ENCODE measurements around the gene NFE2L3.
"Not testable (repeated sequence)": the region's sequence is repeated elsewhere in the genome, so short reads cannot be mapped to it uniquely, and the experiment has no call there.

The NFE2L3 gene

DNA sequence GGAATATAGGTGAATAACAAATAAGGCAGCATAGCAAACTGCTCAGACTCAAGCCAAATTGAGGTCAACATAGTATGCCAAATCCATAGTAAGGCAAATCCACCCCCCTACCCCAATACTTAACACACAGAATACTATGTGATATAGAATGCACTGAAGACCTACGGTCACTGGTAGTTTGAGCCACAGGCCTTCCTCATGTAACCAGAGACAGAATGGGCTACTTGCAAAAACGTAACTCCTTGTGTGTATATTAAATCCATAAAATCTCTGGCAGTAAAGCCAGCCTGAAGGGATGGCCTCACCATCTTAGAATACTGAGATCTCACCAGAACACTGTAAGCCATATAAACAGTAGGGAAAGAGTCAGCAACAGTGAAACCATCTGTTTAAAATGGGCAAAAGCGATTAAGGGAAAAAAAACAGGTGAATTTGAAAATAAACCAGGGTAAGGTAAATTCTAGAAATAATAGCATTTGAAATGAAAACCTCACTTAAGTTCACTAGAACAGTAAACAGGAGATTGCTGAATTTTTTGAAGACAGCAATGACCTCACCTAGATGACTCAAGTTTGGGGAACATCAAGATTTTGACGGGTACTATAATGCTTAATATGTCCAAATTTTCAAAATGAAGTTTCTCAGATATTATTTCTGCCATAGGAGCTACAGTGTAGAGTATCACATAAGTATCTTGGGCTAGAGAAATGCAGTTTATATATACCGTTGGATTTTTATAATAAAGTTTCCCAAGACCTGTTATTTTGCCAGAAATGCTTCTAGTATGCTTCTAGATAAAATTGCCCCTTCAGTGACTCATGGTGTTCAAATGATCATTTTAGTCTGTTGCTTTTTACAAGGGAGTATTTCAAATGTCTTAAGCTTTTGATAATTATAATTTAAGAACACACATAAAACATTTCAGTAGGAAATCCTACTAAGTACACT is 34.6 kb downstream of the NFE2L3 start:
- no peak for DNase-seq (ENCODE audit: low read depth)

GRCh38 chr7:26187380-26188205 is 35.6 kb downstream of the NFE2L3 start:
- no peak for DNase-seq (ENCODE audit: low read depth)

DNA sequence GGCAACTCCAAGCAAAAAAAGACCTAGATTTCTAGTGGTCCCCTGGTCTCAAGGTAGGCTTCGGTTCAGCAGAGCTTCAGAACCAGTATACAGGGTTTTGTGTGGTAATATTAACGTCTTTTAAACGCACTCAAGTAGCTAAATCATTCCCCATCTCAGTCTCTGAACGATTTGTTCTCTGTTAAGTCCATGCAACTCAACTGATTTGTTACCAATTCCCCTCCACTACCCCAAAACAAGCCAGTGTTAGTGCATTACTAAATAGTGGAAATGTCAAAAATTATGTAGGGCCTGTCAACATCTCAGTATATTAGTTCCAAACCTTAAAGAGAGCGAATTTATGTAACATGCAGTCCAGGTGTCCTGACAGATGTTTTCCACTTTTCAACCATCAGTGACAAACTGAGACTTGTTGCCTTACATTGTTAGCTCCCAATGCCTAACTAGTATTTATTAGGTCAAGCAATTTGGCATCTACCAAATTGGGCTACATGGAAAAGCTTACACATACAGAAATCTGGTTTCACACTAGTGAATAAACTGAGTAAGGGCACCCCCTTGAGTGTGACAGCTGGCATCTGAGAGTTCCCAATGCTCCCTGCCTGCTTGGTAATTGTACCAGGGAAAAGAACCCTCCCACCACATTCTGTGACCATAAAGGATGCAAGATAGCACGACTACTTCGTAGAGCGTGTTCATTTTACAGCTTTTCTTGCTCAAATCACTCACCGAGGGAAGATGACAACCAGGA is 36.4 kb downstream of the NFE2L3 start:
- DNase-seq (ENCODE audit: low read depth): no peak

- DNase-seq (ENCODE audit: low read depth): no peak
Measured at GRCh38 chr7:26188957-26189541, 37.1 kb downstream of the NFE2L3 start.

GRCh38 chr7:26189697-26190096 is 37.7 kb downstream of the NFE2L3 start:
- DNase-seq (ENCODE audit: low read depth): no peak

- no peak for DNase-seq (ENCODE audit: low read depth)
Measured at GRCh38 chr7:26190417-26190869, 38.4 kb downstream of the NFE2L3 start.

DNA sequence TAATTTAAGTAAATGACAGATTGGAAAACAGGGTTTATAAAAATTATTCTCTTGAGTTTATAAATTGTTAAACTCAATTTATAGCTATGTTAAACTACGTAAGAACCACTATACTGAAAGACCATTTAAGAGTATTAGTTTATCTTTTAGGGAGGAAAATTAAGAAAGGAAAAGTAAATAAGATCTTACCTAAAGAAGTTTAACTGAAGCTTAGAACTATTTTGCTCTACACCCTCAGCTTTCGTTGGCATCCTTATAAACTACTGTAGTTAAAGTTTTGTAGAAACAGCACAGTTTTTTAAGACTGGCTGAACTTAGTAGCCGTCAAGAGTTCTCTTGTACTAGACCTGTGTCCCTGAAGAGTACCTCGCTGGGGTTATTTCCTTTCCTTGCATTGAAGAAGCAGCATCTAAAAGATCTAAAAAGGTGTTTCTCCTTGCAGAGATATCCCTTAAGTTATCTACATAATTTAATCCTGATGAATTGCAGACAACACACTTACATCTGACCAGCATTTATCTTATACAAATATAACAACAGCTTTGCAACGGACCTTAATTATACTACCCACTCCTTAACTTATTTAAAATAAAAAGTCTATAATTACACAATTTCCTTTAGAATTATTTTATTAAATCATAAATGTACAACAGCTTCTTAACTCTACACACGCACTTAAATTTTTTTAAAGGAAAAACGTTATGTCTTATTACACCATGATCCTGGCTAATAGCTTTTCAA is 39.4 kb downstream of the NFE2L3 start:
- no peak for DNase-seq (ENCODE audit: low read depth)

DNA sequence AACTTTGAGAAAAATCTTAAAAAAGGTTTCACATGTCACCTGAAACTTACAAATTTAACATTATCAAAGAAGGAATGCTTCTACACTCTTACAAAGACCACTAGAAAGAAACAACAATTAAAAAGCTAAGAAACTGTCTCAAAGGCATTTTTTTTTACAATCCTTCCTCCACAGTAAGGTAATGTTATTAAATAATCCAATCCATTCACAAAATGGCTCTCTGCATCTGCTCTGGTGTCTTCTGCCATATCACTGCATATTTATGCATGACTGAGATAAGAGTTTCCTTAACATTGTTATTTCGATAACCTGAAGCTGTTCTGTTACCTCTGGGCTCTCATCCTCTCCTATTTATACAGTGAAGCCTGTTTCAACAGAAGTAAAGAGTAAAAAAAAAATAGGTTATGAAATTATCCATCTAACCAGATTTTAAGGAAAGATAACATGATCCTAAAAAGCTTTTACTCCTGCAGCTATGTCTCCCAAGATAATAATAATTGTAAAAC is 40.0 kb downstream of the NFE2L3 start:
- DNase-seq (ENCODE audit: low read depth): no peak

DNA sequence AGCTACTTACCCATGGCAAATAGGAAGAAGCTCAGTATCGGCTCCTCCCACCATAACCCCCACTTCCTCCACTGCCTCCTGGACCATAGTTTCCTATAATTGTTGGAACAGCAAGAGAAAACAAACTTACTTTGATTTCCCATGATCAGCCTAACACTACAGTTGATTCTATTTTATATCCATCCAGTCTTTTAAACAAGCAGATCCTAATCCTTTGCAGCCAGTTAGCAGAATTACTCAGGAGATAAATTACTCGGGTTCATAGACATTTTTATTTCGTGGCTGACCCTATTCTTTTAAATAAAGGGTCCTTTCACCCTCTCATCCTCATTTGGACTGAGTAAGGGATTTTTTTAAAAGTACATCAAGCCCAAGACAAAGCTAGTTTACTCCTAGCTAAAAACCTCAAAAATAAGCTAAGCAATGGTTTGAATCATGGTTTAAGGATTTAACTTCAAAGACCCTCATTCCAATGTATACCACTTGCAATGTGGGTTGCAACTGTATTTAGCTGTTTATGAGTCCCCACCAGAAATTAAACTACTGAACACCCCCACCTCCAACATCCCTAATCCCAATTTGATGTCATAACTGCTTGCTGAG is 40.6 kb downstream of the NFE2L3 start:
- DNase-seq (ENCODE audit: low read depth): no peak

GRCh38 chr7:26193432-26194207 is 41.6 kb downstream of the NFE2L3 start:
- no peak for DNase-seq (ENCODE audit: low read depth)

DNA sequence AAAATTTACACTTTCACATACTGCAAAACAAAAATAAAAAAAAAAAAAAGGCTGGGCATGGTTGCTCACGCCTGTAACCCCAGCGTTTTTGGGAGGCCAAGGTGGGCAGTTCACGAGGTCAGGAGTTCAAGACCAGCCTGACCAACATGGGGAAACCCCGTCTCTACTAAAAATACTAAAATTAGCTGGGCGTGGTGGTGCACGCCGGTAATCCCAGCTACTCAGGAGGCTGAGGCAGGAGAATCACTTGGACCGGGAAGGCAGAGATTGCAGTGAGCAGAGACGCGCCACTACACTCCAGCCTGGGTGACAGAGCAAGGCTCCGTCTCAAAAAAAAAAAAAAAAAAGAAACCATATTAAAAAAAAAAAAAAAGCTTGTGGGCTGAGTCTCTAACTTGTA is 42.8 kb downstream of the NFE2L3 start:
- not testable (repeated sequence) for DNase-seq (ENCODE audit: low read depth)

DNA sequence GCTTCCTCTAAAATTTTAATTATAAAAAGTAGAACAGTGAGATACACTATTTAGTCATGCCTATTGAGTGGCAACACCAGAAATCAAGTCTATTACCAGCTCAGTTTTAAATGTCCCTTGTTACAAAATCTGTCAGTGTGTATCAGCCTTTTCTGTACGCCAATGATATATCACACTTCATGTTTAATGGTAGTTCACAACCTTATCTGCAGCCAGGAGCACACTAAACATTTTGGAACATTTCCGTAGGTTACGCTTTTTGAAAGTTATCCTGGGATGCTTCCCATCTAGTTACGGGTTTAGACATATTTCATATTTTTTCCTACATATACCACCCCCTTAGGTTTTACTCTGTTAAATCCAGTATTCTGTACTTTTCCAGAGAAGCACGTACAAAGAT is 43.2 kb downstream of the NFE2L3 start:
- DNase-seq (ENCODE audit: low read depth): no peak

- no peak for DNase-seq (ENCODE audit: low read depth)
Measured at GRCh38 chr7:26195867-26196657, 44.1 kb downstream of the NFE2L3 start.

DNA sequence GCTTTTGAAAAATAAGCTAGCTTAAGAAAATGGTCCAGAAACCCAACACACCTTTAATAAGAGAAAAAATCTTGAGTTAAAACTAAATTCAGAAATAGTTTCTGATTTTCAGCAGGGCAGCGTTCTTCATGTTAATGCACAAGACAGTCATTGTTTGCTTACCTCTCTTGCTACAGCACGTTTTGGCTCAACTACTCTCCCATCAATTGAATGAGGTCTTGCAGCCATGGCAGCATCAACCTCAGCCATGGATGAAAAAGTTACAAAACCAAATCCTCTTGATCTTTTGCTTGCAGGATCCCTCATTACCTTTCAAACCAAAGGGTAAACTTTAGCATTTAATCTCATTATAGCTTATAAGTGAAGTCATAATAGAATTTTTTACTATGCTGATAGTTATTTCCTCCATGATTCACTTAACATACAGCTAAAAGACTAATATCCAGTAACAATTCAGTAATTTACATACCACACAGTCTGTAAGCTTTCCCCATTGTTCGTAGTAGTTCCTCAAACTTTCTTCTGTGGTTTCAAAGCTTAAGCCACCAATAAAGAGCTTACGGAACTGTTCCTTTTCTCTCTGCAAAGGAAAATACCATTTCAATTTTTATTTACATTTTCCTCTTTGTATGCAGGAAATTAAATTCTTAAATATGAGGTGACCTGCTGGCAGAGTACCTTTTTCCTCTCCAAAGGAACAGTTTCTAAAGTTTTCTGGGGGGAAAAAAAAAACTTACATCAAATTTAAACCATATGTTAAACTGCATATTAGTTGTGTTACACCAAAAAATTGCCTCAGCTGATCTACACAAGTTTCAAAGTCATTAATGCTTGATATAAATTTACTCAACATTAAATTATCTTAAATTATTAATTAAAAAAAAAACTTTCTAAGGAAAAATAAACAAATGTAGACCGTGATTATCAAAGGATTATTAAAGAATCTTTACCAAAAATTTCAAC is 45.4 kb downstream of the NFE2L3 start:
- DNase-seq (ENCODE audit: low read depth): no peak

GRCh38 chr7:26198133-26198780 is 46.3 kb downstream of the NFE2L3 start:
- DNase-seq (ENCODE audit: low read depth): no peak

GRCh38 chr7:26198781-26199169 is 46.8 kb downstream of the NFE2L3 start:
- no peak for DNase-seq (ENCODE audit: low read depth)

Measured in stimulated activated CD8-positive, alpha-beta memory T cell treated with anti-CD3 and anti-CD28 coated beads, Interleukin-15, amount 100 ng/mL, for 1 hour (primary cell).